ENCODE results near the gene FBLN1. TPM values are rescaled to one million over a fixed set of nuclear protein-coding genes. Genes with fewer than 3 reads are reported as not detected.

FBLN1 gene
- total RNA-seq, 1 experiment from 2014 or later: 23.4 TPM

DNA sequence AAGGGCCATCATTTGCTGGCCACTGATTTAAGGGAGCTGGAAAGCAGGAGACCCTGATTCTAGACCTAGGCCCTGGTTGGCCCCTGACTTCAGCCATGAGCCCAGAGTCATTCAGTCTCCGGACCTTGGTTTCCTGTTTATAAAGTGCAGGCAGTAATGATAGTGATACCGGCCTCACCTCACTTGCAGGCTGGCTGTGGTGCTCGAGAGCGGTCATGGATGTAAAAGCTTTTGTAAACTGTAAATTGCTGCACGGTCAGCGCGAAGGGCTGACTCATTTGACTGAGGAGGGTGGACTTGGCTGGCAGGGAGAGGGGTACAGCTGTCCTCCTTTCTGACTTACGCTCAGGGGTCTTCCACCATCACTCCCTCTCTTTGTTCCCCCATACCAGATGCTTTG lies 37.4 kb downstream of the FBLN1 start (continued):
- TF ChIP-seq FOSL1 (IDR thresholded peaks at IDR 0.05; ENCODE audit: low read depth) (no peak), ZFX (IDR thresholded peaks at IDR 0.05) (no peak), SRF (IDR thresholded peaks at IDR 0.05; ENCODE audit: low read depth) (no peak), EGR1 (IDR thresholded peaks at IDR 0.05; ENCODE audit: low read depth) (no peak)

DNA sequence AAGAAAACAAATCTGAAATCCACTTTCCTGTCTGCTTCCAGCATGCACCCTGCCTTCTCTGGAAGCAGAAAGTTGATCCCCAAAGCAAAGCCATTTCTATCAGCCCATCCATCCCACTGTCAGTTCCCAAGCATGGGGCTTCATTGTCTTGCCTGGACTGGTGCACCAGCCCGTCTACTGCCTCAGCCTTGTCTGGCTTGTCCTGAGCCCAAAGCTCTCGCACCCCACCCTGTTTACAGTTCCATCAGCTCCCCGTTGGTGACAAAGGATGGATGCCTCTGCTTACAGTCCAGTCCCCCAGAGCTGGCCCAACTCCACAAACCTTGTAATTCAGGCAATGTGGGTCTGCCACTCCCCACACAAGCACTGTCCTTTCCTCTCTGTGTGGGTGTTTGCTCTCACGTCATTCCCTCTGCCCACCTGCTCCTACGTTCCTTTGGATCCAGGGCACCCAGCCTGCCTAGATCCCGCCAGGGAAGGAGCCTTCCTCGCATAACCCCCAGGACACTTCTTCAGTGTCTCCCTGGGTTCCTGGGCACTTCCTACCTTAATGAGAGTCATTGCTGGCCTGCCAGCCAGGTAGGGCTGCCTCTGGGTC lies 38.8 kb downstream of the FBLN1 start:
- Histone ChIP-seq H3K36me3 (ENCODE audit: control insufficient read depth in 1 of 2, insufficient read depth in 2 of 2, low read length in 2 of 2) (no peaks in the 10 kb centered on the region), H3K79me2 (ENCODE audit: insufficient read depth, low read length) (no peaks in the 10 kb centered on the region), H3K9ac (ENCODE audit: low read length) (no peak overlapping the region), H3K4me3 (replicated peaks in 1 of 2; ENCODE audit: low read depth in 1 of 2, low read length in 2 of 2) (no peak overlapping the region), H3K4me2 (ENCODE audit: low read length) (no peak overlapping the region), H3K27ac (ENCODE audit: low read depth, low read length) (no peak overlapping the region), H3K27me3 (ENCODE audit: insufficient read depth, low read length) (no peaks in the 10 kb centered on the region), H3K9me3 (ENCODE audit: control insufficient read depth in 1 of 2, insufficient read depth in 1 of 2, low read depth in 1 of 2, low read length in 2 of 2) (no peaks in the 10 kb centered on the region), H2AFZ (ENCODE audit: low read depth, low read length, poor library complexity, severe bottlenecking) (no peak overlapping the region), H3K9me2 (ENCODE audit: insufficient read depth) (no peaks in the 10 kb centered on the region), H4K20me1 (ENCODE audit: insufficient read depth) (no peaks in the 10 kb centered on the region), H3K4me1 (ENCODE audit: control insufficient read depth in 1 of 2, insufficient read depth in 2 of 2, low read length in 2 of 2) (peaks cover 0 to 13% of the 10 kb centered on the region in 2 experiments; a peak in 2 of 4 replicates)
- no TSS peak for BruUV-seq (replicated peaks)
- intact Hi-C loops (cut with micrococcal nuclease): no loop called here
- ATAC-seq: no peak
- CTCF ChIA-PET: no interaction called here
- POLR2A ChIA-PET: no interaction called here
- RAD21 ChIA-PET (ENCODE audit: low non-redundant PET in 1 of 2, low total read pairs in 2 of 2, uncharacterized antibody in 2 of 2, unreplicated experiment in 2 of 2): no interaction called here
- TF ChIP-seq SP1 (IDR thresholded peaks at IDR 0.05; ENCODE audit: low read depth) (no peak), EZH2phosphoT487 (IDR thresholded peaks at IDR 0.05; ENCODE audit: borderline replicate concordance) (no peak), RAD21 (IDR thresholded peaks at IDR 0.05; ENCODE audit: low read depth) (no peak), CEBPB (IDR thresholded peaks at IDR 0.05; ENCODE audit: low read depth) (no peak), ELF1 (IDR thresholded peaks at IDR 0.05; ENCODE audit: borderline replicate concordance, low read depth) (no peak), SIN3A (IDR thresholded peaks at IDR 0.05; ENCODE audit: low read depth) (no peak), ZNF274 (IDR thresholded peaks at IDR 0.05; ENCODE audit: low read depth, low read length) (no peak), POLR2A (IDR thresholded peaks at IDR 0.05; ENCODE audit: borderline replicate concordance, extremely low read depth, insufficient read depth, insufficient read length) (no peak), SRF (IDR thresholded peaks at IDR 0.05; ENCODE audit: low read depth) (no peak), CBX3 (IDR thresholded peaks at IDR 0.05; ENCODE audit: low read depth) (no peak), EGR1 (IDR thresholded peaks at IDR 0.05; ENCODE audit: low read depth) (no peak), JUND (IDR thresholded peaks at IDR 0.05) (no peak), EZH2 (IDR thresholded peaks at IDR 0.05) (no peak), YY1 (IDR thresholded peaks at IDR 0.05; ENCODE audit: extremely low read depth, insufficient replicate concordance, low read depth, low read length) (no peak), FOSL1 (IDR thresholded peaks at IDR 0.05; ENCODE audit: low read depth) (no peak), POLR2AphosphoS5 (IDR thresholded peaks at IDR 0.05; ENCODE audit: low read depth, low read length) (no peak), ZFX (IDR thresholded peaks at IDR 0.05) (no peak)
- TF ChIP-seq, protein P1, sequence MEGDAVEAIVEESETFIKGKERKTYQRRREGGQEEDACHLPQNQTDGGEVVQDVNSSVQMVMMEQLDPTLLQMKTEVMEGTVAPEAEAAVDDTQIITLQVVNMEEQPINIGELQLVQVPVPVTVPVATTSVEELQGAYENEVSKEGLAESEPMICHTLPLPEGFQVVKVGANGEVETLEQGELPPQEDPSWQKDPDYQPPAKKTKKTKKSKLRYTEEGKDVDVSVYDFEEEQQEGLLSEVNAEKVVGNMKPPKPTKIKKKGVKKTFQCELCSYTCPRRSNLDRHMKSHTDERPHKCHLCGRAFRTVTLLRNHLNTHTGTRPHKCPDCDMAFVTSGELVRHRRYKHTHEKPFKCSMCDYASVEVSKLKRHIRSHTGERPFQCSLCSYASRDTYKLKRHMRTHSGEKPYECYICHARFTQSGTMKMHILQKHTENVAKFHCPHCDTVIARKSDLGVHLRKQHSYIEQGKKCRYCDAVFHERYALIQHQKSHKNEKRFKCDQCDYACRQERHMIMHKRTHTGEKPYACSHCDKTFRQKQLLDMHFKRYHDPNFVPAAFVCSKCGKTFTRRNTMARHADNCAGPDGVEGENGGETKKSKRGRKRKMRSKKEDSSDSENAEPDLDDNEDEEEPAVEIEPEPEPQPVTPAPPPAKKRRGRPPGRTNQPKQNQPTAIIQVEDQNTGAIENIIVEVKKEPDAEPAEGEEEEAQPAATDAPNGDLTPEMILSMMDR (IDR thresholded peaks at IDR 0.05 in 2 of 3, conservative IDR thresholded peaks at IDR 0.05 in 1 of 3; ENCODE audit: borderline replicate concordance in 1 of 3, insufficient read depth in 1 of 3, low read depth in 2 of 3, low read length in 2 of 3): no peak
- TF ChIP-seq, protein P2, sequence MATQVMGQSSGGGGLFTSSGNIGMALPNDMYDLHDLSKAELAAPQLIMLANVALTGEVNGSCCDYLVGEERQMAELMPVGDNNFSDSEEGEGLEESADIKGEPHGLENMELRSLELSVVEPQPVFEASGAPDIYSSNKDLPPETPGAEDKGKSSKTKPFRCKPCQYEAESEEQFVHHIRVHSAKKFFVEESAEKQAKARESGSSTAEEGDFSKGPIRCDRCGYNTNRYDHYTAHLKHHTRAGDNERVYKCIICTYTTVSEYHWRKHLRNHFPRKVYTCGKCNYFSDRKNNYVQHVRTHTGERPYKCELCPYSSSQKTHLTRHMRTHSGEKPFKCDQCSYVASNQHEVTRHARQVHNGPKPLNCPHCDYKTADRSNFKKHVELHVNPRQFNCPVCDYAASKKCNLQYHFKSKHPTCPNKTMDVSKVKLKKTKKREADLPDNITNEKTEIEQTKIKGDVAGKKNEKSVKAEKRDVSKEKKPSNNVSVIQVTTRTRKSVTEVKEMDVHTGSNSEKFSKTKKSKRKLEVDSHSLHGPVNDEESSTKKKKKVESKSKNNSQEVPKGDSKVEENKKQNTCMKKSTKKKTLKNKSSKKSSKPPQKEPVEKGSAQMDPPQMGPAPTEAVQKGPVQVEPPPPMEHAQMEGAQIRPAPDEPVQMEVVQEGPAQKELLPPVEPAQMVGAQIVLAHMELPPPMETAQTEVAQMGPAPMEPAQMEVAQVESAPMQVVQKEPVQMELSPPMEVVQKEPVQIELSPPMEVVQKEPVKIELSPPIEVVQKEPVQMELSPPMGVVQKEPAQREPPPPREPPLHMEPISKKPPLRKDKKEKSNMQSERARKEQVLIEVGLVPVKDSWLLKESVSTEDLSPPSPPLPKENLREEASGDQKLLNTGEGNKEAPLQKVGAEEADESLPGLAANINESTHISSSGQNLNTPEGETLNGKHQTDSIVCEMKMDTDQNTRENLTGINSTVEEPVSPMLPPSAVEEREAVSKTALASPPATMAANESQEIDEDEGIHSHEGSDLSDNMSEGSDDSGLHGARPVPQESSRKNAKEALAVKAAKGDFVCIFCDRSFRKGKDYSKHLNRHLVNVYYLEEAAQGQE (IDR thresholded peaks at IDR 0.05; ENCODE audit: low read depth): no peak
- TF ChIP-seq, protein P3, sequence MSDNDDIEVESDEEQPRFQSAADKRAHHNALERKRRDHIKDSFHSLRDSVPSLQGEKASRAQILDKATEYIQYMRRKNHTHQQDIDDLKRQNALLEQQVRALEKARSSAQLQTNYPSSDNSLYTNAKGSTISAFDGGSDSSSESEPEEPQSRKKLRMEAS (IDR thresholded peaks at IDR 0.05): no peak
- no peak for DNase-seq (ENCODE audit: low read depth, low spot score)

Measured in HCT116 (cell line).